RWPE1 (cell line): ENCODE measurements around the gene USP20.

Source experiments
- CTCF ChIA-PET: fragments of 350-600 bp; sonication (Branson Sonifier 250); formaldehyde crosslinking; extraction: SDS; loops from one replicate; lab custom pipeline; 2021; lab: Yijun Ruan, JAX
- POLR2A ChIA-PET: fragments of 400-600 bp; formaldehyde crosslinking; extraction: SDS; loops from one replicate; lab custom pipeline; 2020; ENCODE audit warnings: antibody characterized with exemption; ENCODE audit not compliant: low non-redundant PET; lab: Yijun Ruan, JAX
- DNase-seq: peaks from one replicate; pipeline ENCODE4 v3.0.0; 2012; ENCODE audit warnings: low spot score
- H3K27ac ChIP-seq: fragments of 450-650 bp; 2 replicates; pipeline ENCODE4 v1.5.1; 2017
- CTCF ChIP-seq: fragments of 450-650 bp; conservative IDR thresholded peaks from 2 replicates; pipeline ENCODE4 v1.5.1; 2017; ENCODE audit warnings: low read depth, mild to moderate bottlenecking

USP20 gene

GRCh38 chr9:129816501-129817435, 18.5 kb upstream of the USP20 start:
- no peak for TF ChIP-seq CTCF
- CTCF ChIA-PET: no interaction called here

GRCh38 chr9:129822898-129823541, 12.2 kb upstream of the USP20 start:
- peak; percentile 48 for DNase-seq
- CTCF ChIA-PET: interaction anchor here (2.1 kb wide), 1 partner anchor 85 kb away, joined by 6 read pairs; no protein-coding TSS in a partner anchor
- H3K27ac ChIP-seq: peak overlapping the region; percentile 82
- no peak for TF ChIP-seq CTCF
- POLR2A ChIA-PET: no interaction called here

More at GRCh38 chr9:129816501-129817435, 18.5 kb upstream of the USP20 start:
- no peak for DNase-seq
- POLR2A ChIA-PET: no interaction called here
- H3K27ac ChIP-seq: no peak overlapping the region

- ChIA-PET CTCF (no interaction called here), POLR2A (no interaction called here)
- H3K27ac ChIP-seq: peak overlapping the region; percentile 82
- no peak for TF ChIP-seq CTCF
- DNase-seq: peak; percentile 38
These were observed 11.7 kb upstream of the USP20 start for GRCh38 chr9:129823542-129823934.

GRCh38 chr9:129823935-129824601, 11.2 kb upstream of the USP20 start, which contains the start of gene TOR1A:
TOR1A (minus strand) TSS chr9:129824136; CDS start chr9:129824085, 51 bp downstream.
- POLR2A ChIA-PET: no interaction called here
- DNase-seq: peak; percentile 95
- CTCF ChIA-PET: no interaction called here
- H3K27ac ChIP-seq: peak within 1 kb of the TSS; percentile 82
- TF ChIP-seq CTCF: no peak

- DNase-seq: no peak
- no peak for TF ChIP-seq CTCF
- H3K27ac ChIP-seq: no peak overlapping the region
- POLR2A ChIA-PET: no interaction called here
- CTCF ChIA-PET: interaction anchor here (1.3 kb wide), 1 partner anchor 89 kb away, joined by 3 read pairs; no protein-coding TSS in a partner anchor
These were observed 8.9 kb upstream of the USP20 start for GRCh38 chr9:129826344-129826743.

- no peak for TF ChIP-seq CTCF
- ChIA-PET CTCF (interaction anchor here (1.3 kb wide), 1 partner anchor 89 kb away, joined by 3 read pairs; no protein-coding TSS in a partner anchor), POLR2A (no interaction called here)
- DNase-seq: no peak
- H3K27ac ChIP-seq: no peak overlapping the region
These were observed 8.5 kb upstream of the USP20 start for GRCh38 chr9:129826759-129827158.
